K562 (cell line): Measurements from ENCODE around the gene KRT35. TPM values are rescaled to one million over a fixed set of nuclear protein-coding genes. Genes with fewer than 3 reads are reported as not detected.

Experiments
- ARHGAP35 ChIP-seq: fragments of 450-650 bp; IDR thresholded peaks from 2 replicates; pipeline ENCODE4 v1.6.1; 2018; ENCODE audit not compliant: partially characterized antibody
- BACH1 ChIP-seq: fragments of 200-800 bp; sonication (Bioruptor generic); IDR thresholded peaks from 2 replicates; pipeline ENCODE4 v1.6.1; 2016; ENCODE audit warnings: missing genetic modification characterization, missing compliant biosample characterization
- KLF13 ChIP-seq: fragments of 450-650 bp; IDR thresholded peaks from 2 replicates; pipeline ENCODE4 v1.6.1; 2016; ENCODE audit warnings: missing genetic modification characterization, low read depth, mild to moderate bottlenecking, missing compliant biosample characterization, moderate library complexity, borderline replicate concordance
- MCM2 ChIP-seq: fragments of 450-650 bp; IDR thresholded peaks from 2 replicates; pipeline ENCODE4 v1.6.1; 2017; ENCODE audit warnings: low read depth, mild to moderate bottlenecking
- PRDM10 ChIP-seq: fragments of 450-650 bp; IDR thresholded peaks from 2 replicates; pipeline ENCODE4 v1.6.1; 2018; ENCODE audit not compliant: partially characterized antibody
- ZBTB7A ChIP-seq: IDR thresholded peaks from 2 replicates; pipeline ENCODE4 v1.6.1; 2011; ENCODE audit warnings: low read depth, mild to moderate bottlenecking, low read length, moderate library complexity, borderline replicate concordance; ENCODE audit not compliant: control insufficient read depth
- ZNF224 ChIP-seq: sonication (generic); formaldehyde crosslinking; IDR thresholded peaks from 2 replicates; pipeline ENCODE4 v1.8.0; 2022; ENCODE audit warnings: mild to moderate bottlenecking, missing genetic modification reagents
- polyA plus RNA-seq, 8 experiments: library from polyadenylated mRNA; depleted of rRNA in 4 of 8; stranded (reverse) in 5 of 8; unstranded in 3 of 8; fragments of >200 nt; fragmentation: Nextera tagmentation in 2 of 8; fragmentation: Illumina TruSeq in 1 of 8; extraction: Ambion mirVana in 2 of 8; extraction: Trizol in 1 of 8; gene quantifications; 2 replicates each; pipeline versions ENCODE4 v1.2.1 to v1.2.3, GENCODE V29; 2011 to 2014; ENCODE audit warnings: inconsistent platforms in 1 of 8, missing spikeins in 1 of 8
- total RNA-seq, 7 experiments: library from RNA; depleted of rRNA in 6 of 7; stranded (reverse); fragments of >200 nt in 6 of 7; fragmentation: Illumina TruSeq in 2 of 7; extraction: Trizol in 2 of 7; gene quantifications; 2 replicates each; pipeline versions ENCODE4 v1.2.1 to v1.2.3, GENCODE V29; 2011 to 2021; ENCODE audit warnings: low replicate concordance in 1 of 7
- TF ChIP-seq, protein P1 (sequence below): fragments of 450-650 bp; IDR thresholded peaks from 2 replicates; pipeline ENCODE4 v1.6.1; 2018; ENCODE audit warnings: mild to moderate bottlenecking, low read depth; ENCODE audit not compliant: partially characterized antibody

KRT35 gene
- total and polyA plus RNA-seq, 9 of the 15 experiments (the other 6 are each of a cell fraction or from before 2014, with no cell fraction given) = not detected

DNA sequence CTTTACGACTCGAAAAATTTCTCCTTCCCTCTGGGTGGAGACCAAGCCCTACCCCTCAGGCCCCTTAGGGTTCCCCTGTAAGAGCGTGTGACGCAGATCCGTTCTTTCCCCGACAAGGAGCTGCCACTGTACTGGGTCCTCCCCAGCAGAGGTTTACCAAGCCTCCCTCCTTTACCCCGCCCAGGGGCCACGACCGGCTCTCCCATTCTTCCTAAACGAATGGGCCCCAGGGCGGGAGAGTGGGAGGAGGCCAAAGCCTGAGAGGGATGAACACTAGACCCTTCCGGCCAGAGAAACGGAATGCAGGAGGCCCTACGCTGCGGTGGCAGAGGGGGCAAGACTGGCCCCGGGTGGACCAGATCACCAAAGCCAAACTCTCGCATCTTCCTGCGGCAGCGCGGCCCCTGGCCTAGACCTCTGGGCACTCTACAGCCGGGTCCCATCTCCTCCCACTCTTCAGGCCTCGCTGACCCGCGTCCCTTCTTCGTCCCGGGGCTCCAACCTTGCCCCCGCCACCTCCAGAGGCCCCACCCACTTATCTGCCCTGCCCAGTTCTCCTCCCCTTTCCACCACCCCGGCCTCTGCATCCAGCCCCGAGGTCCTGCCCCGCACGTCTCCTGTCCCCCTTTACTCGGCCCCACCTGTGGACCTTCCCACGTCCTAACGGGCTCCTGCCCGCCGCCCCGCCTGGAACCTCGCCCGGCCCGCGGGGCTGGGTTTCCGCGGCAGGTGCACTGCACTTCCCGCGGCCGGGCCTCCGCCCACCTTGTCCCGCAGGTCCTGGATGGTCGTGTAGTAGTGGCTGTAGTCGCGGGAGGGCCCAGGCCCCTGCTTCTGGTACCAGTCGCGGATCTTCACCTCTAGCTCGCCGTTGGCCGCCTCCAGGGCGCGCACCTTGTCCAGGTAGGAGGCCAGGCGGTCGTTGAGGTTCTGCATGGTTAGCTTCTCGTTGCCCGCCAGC lies 46.4 kb upstream of the KRT35 start (continued):
- no peak for TF ChIP-seq PRDM10
- TF ChIP-seq KLF13 (tag) = no peak
- no peak for TF ChIP-seq ZBTB7A
- no peak for TF ChIP-seq BACH1 (tag)
- TF ChIP-seq ZNF224 (CRISPR knock-in tag) = no peak
- no peak for TF ChIP-seq MCM2
- TF ChIP-seq, protein P1, sequence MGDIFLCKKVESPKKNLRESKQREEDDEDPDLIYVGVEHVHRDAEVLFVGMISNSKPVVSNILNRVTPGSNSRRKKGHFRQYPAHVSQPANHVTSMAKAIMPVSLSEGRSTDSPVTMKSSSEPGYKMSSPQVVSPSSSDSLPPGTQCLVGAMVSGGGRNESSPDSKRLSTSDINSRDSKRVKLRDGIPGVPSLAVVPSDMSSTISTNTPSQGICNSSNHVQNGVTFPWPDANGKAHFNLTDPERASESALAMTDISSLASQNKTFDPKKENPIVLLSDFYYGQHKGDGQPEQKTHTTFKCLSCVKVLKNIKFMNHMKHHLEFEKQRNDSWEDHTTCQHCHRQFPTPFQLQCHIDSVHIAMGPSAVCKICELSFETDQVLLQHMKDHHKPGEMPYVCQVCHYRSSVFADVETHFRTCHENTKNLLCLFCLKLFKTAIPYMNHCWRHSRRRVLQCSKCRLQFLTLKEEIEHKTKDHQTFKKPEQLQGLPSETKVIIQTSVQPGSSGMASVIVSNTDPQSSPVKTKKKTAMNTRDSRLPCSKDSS = no peak
- no peak for TF ChIP-seq ARHGAP35
